GM18505 (cell line): ENCODE data around the gene LSM6.

Experiments
- ATAC-seq: cut with Tn5 transposase; IDR thresholded peaks from one replicate; pipeline ENCODE4 v1.9.1; 2021; ENCODE audit not compliant: unreplicated experiment
- POLR2A ChIP-seq: IDR thresholded peaks from 4 replicates; pipeline ENCODE4 v1.6.1; 2011; ENCODE audit warnings: borderline replicate concordance; ENCODE audit not compliant: insufficient read depth, insufficient read length; ENCODE audit errors: extremely low read depth

Gene LSM6

GRCh38 chr4:146175541-146176453, at the start of gene LSM6:
LSM6 (plus strand) TSS chr4:146175718; CDS start chr4:146182922, 7,204 bp downstream.
- ATAC-seq = peak; percentile 93
- TF ChIP-seq POLR2A = peak; percentile 71

- TF ChIP-seq POLR2A = no peak
- peak; percentile 97 for ATAC-seq
Observed at GRCh38 chr4:146132445-146132844, 43.1 kb upstream of the LSM6 start.

GRCh38 chr4:146134761-146135445, 40.6 kb upstream of the LSM6 start:
- no peak for ATAC-seq
- no peak for TF ChIP-seq POLR2A

GRCh38 chr4:146135941-146136340, 39.6 kb upstream of the LSM6 start:
- TF ChIP-seq POLR2A = no peak
- no peak for ATAC-seq

- no peak for ATAC-seq
- no peak for TF ChIP-seq POLR2A
Observed at GRCh38 chr4:146142768-146143167, 32.8 kb upstream of the LSM6 start.

- TF ChIP-seq POLR2A = no peak
- no peak for ATAC-seq
Observed at GRCh38 chr4:146143888-146144287, 31.6 kb upstream of the LSM6 start.

- no peak for TF ChIP-seq POLR2A
- no peak for ATAC-seq
Observed at GRCh38 chr4:146146918-146147317, 28.6 kb upstream of the LSM6 start.

- ATAC-seq = no peak
- no peak for TF ChIP-seq POLR2A
Observed at GRCh38 chr4:146148021-146148420, 27.5 kb upstream of the LSM6 start.

GRCh38 chr4:146154057-146154456, 21.5 kb upstream of the LSM6 start:
- ATAC-seq = no peak
- no peak for TF ChIP-seq POLR2A

- peak; percentile 49 for ATAC-seq
- TF ChIP-seq POLR2A = no peak
Observed at GRCh38 chr4:146155152-146155724, 20.3 kb upstream of the LSM6 start.

GRCh38 chr4:146158036-146158745, 17.3 kb upstream of the LSM6 start:
- TF ChIP-seq POLR2A = no peak
- no peak for ATAC-seq

GRCh38 chr4:146159384-146160058, 16.0 kb upstream of the LSM6 start:
- ATAC-seq = peak; percentile 76

More at GRCh38 chr4:146159384-146160058, 16.0 kb upstream of the LSM6 start:
- TF ChIP-seq POLR2A = peak; percentile 28
